Measurements from ENCODE around the gene GAB2.

The GAB2 gene

GRCh38 chr11:78339483-78339882, 78.1 kb downstream of the GAB2 start:
- DNase-seq = no peak

GRCh38 chr11:78338702-78339101, 78.9 kb downstream of the GAB2 start:
- DNase-seq = no peak

GRCh38 chr11:78338138-78338537, 79.5 kb downstream of the GAB2 start:
- DNase-seq = peak; percentile 28 to 40

GRCh38 chr11:78337554-78337924, 80.1 kb downstream of the GAB2 start:
- no peak for DNase-seq

- DNase-seq = no peak
Measured at GRCh38 chr11:78336877-78337553, 80.6 kb downstream of the GAB2 start.

GRCh38 chr11:78334109-78334508, 83.5 kb downstream of the GAB2 start:
- DNase-seq = no peak

- DNase-seq = no peak
Measured at GRCh38 chr11:78332872-78333271, 84.7 kb downstream of the GAB2 start.

GRCh38 chr11:78332174-78332866, 85.3 kb downstream of the GAB2 start:
- DNase-seq = peak; percentile 22 to 41

- DNase-seq = no peak
Measured at GRCh38 chr11:78331711-78332110, 85.9 kb downstream of the GAB2 start.

GRCh38 chr11:78330361-78330760, 87.3 kb downstream of the GAB2 start:
- no peak for DNase-seq

GRCh38 chr11:78327945-78328344, 89.7 kb downstream of the GAB2 start:
- no peak for DNase-seq

- no peak for DNase-seq
Measured at GRCh38 chr11:78325274-78325781, 92.3 kb downstream of the GAB2 start.

- no peak for DNase-seq
Measured at GRCh38 chr11:78323363-78323762, 94.3 kb downstream of the GAB2 start.

GRCh38 chr11:78319453-78319955, 98.1 kb downstream of the GAB2 start:
- DNase-seq = no peak

GRCh38 chr11:78318321-78319114, 99.1 kb downstream of the GAB2 start:
- no peak for DNase-seq

- DNase-seq = no peak
Measured at GRCh38 chr11:78315724-78316123, 101.9 kb downstream of the GAB2 start.

GRCh38 chr11:78314762-78315161, 102.9 kb downstream of the GAB2 start:
- no peak for DNase-seq

- peak; percentile 8 to 13 for DNase-seq
Measured at GRCh38 chr11:78313898-78314297, 103.7 kb downstream of the GAB2 start.

- no peak for DNase-seq
Measured at GRCh38 chr11:78313181-78313795, 104.3 kb downstream of the GAB2 start.

GRCh38 chr11:78312712-78313111, 104.9 kb downstream of the GAB2 start:
- DNase-seq = no peak

GRCh38 chr11:78311702-78312371, 105.8 kb downstream of the GAB2 start:
- no peak for DNase-seq

- no peak for DNase-seq
Measured at GRCh38 chr11:78310500-78310909, 107.1 kb downstream of the GAB2 start.

Measured in Kasumi-1 (cell line).